ENCODE measurements around the gene KCNJ11.

DNA sequence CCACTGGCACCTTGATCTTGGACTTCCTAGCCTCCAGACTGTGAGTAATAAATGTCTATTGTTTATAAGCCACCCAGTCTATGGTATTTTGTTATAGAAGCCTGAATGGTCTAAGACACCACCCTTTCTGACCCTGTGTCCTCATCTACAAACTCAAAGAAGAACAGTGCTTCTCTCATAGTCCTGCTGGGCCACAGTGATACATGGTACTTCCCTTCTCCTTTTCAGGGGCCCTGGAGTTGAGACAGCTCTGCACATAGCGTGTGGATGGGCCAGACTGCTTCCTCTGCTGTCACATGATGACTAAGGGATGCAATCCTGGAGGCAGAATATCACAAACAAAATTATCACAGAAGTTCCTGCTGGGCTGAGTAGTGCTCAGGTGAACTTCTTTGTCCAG is 5.0 kb downstream of the KCNJ11 start:
- TF ChIP-seq POLR2A (IDR thresholded peaks at IDR 0.05), result no peak
- no peak for TF ChIP-seq CTCF (IDR thresholded peaks at IDR 0.05)

All from testis (tissue), 2 donors.